Nephron (organoid): ENCODE measurements around the gene RPL36A.

Experiments used
- H3K27ac Mint-ChIP-seq, 3 experiments: 2 replicates each; pipeline ENCODE4 v1.8.0; 2020; ENCODE audit warnings: mixed read lengths in 3 of 3, mild to moderate bottlenecking in 2 of 3, moderate library complexity in 1 of 3
- H3K27me3 Mint-ChIP-seq: 2 replicates; pipeline ENCODE4 v1.8.0; 2021; ENCODE audit warnings: low read depth, mild to moderate bottlenecking, moderate library complexity, mixed read lengths
- H3K36me3 Mint-ChIP-seq: 2 replicates; pipeline ENCODE4 v1.8.0; 2020; ENCODE audit warnings: low read depth, mixed read lengths
- H3K4me1 Mint-ChIP-seq: 2 replicates; pipeline ENCODE4 v1.8.0; 2020; ENCODE audit warnings: mixed read lengths
- H3K4me3 Mint-ChIP-seq, 3 experiments: 2 replicates each; pipeline ENCODE4 v1.8.0; 2020; ENCODE audit warnings: mild to moderate bottlenecking in 3 of 3, mixed read lengths in 3 of 3, moderate library complexity in 2 of 3
- H3K9me3 Mint-ChIP-seq: 2 replicates; pipeline ENCODE4 v1.8.0; 2020; ENCODE audit warnings: mixed read lengths
- TF ChIP-seq, protein P1 (sequence below), 3 experiments: fragments of 200-600 bp; sonication (generic); IDR thresholded peaks; one replicate each; pipeline ENCODE4 v1.5.0; 2021; ENCODE audit warnings: antibody characterized with exemption in 3 of 3; ENCODE audit not compliant: unreplicated experiment in 3 of 3

RPL36A gene

DNA sequence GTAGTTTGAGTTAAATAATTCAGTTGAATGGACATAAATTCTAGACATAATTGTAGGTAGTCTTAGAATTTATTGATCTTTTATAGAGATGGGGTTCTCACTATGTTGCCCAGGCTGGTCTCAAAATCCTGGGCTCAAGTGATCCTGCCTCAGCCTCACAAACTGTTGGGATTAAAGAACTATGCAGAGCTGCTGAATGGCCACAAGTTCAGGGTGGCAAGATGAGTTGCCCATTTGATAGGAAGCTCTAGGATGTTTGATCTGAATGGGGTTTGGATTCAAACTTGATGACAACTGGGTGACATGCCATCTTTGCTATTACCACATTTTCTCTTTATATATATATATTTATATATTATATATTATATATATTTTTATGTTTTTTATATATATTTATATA, 3.6 kb downstream of the RPL36A start:
- Mint-ChIP-seq H3K4me1 (peaks cover 9% of the 10 kb centered on the region), H3K36me3 (peaks cover 33% of the 10 kb centered on the region), H3K4me3 (no peak overlapping the region), H3K9me3 (no peaks in the 10 kb centered on the region), H3K27ac (no peak overlapping the region), H3K27me3 (no peaks in the 10 kb centered on the region)
- TF ChIP-seq, protein P1, sequence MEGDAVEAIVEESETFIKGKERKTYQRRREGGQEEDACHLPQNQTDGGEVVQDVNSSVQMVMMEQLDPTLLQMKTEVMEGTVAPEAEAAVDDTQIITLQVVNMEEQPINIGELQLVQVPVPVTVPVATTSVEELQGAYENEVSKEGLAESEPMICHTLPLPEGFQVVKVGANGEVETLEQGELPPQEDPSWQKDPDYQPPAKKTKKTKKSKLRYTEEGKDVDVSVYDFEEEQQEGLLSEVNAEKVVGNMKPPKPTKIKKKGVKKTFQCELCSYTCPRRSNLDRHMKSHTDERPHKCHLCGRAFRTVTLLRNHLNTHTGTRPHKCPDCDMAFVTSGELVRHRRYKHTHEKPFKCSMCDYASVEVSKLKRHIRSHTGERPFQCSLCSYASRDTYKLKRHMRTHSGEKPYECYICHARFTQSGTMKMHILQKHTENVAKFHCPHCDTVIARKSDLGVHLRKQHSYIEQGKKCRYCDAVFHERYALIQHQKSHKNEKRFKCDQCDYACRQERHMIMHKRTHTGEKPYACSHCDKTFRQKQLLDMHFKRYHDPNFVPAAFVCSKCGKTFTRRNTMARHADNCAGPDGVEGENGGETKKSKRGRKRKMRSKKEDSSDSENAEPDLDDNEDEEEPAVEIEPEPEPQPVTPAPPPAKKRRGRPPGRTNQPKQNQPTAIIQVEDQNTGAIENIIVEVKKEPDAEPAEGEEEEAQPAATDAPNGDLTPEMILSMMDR (IDR thresholded peaks at IDR 0.05; ENCODE audit: unreplicated experiment in 3 of 3), result no peak

DNA sequence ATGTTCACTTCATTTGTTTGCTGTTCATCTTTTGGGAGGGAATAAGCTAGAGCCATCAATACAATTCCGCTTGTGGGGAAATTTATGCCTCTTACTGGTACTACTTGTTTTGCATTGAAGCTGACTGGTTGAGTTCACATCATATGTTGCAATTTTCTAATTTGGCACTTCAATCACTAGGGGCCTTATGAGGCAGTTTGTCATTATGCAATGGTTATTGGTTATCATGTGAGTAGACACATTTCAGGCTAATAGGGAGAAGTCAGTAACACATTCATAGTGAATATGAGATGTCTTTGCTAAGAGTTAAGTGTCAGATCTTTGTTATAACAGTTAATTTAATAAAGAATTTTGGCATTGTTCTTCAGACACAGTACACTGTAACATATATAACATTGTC, 5.0 kb downstream of the RPL36A start:
- H3K27me3 Mint-ChIP-seq, result no peaks in the 10 kb centered on the region
- peaks cover 42% of the 10 kb centered on the region for H3K36me3 Mint-ChIP-seq
- TF ChIP-seq, protein P1 (IDR thresholded peaks at IDR 0.05; ENCODE audit: unreplicated experiment in 3 of 3), result no peak
- H3K27ac Mint-ChIP-seq, result no peak overlapping the region
- H3K9me3 Mint-ChIP-seq, result peaks cover 5% of the 10 kb centered on the region
- H3K4me3 Mint-ChIP-seq, result no peak overlapping the region
- H3K4me1 Mint-ChIP-seq, result peaks cover 9% of the 10 kb centered on the region

DNA sequence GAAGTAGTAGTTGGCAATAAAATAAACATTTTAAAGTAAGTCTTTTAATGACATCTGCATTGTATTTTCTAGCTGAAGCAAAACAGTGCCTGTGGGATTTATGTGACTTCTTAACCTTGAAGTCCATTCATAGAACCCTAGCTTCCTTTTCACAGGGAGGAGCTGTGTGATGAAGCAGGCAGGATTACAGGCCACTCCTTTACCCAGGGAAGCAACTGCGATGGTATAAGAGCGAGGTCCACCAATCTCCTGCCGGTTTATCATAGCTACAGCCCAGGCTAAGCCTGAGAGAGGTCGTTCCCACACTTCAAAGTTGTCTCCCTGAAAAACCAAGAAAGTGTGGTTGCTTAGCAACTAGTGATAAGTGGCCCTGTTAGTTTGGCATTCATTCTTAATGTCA, 7.0 kb downstream of the RPL36A start:
- H3K4me1 Mint-ChIP-seq, result no peaks in the 10 kb centered on the region
- TF ChIP-seq, protein P1 (IDR thresholded peaks at IDR 0.05; ENCODE audit: unreplicated experiment in 3 of 3), result no peak
- no peak overlapping the region for H3K4me3 Mint-ChIP-seq
- H3K27me3 Mint-ChIP-seq, result no peaks in the 10 kb centered on the region
- no peak overlapping the region for H3K27ac Mint-ChIP-seq
- H3K9me3 Mint-ChIP-seq, result peaks cover 8% of the 10 kb centered on the region
- peaks cover 37% of the 10 kb centered on the region for H3K36me3 Mint-ChIP-seq

DNA sequence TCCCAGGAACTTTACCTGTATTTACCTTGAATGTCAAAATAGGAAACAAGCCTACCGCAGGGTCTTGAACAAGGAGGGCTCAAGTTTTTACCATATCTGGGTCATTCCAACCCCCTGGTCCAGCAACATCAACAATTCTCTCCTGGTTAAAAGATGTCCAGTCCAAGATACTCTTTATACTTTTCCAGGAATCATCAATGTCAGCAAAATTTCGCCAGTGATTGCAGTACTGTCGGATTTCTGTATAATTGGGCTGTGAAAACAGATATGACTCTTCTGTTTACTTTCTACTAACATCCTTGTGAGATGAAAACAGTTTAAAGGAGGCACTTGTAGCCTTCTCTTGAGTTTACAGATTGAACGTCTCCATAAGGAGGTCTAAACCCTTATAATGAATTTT, 7.9 kb downstream of the RPL36A start:
- TF ChIP-seq, protein P1 (IDR thresholded peaks at IDR 0.05; ENCODE audit: unreplicated experiment in 3 of 3), result no peak
- Mint-ChIP-seq H3K27me3 (no peaks in the 10 kb centered on the region), H3K4me1 (no peaks in the 10 kb centered on the region), H3K27ac (no peak overlapping the region), H3K4me3 (no peak overlapping the region), H3K9me3 (peaks cover 8% of the 10 kb centered on the region), H3K36me3 (peaks cover 31% of the 10 kb centered on the region)

DNA sequence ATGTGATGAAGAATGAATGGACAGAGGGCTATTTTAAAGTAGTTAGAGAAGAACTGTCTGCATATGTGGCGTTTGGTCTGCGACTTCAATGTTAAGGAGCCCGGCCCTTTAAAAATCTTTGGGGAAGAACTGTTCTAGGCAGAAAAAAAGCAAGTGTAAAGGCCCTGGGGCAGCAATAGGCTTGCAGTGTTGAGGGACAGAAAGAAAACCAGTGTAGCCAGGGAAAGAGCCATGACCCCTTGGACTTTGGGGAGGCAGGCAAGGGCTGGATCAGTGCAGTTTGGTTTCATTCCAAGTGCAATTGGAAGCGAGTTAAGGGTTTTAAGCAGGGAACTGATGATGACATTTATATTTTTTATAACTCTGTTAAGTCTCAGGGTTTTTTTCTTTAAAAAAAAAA, 9.0 kb downstream of the RPL36A start:
- H3K36me3 Mint-ChIP-seq, result peaks cover 33% of the 10 kb centered on the region
- H3K27me3 Mint-ChIP-seq, result no peaks in the 10 kb centered on the region
- H3K4me1 Mint-ChIP-seq, result no peaks in the 10 kb centered on the region
- H3K9me3 Mint-ChIP-seq, result peaks cover 8% of the 10 kb centered on the region
- H3K4me3 Mint-ChIP-seq, result no peak overlapping the region
- TF ChIP-seq, protein P1 (IDR thresholded peaks at IDR 0.05; ENCODE audit: unreplicated experiment in 3 of 3), result no peak
- H3K27ac Mint-ChIP-seq, result no peak overlapping the region

DNA sequence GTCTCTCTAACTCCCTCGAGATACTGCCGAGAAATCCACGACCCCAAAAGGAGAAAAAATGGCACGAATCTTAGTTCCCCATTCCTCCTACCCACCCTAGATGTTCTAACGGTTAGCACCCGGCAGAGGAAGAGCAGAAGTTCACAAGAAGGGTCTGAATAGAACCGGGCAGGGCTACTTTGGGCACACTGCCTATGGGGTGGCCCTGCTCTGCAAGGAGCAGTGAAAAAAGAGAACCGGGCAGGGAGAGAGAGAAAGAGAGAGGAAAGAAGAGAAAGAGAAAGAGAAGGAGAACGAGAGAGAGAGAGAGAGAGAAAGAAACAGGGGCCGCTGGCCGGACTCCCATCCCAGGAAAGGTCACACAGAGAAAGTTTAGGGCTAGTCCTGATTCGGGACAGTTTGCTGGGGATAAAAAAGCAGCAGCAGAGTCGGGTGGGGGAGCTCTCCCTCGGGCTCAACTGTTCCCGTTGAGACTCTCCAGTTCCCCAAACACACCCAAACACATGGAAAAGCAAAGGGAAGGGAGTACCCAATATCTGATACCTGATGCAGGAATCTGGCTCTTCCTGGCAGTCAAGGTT, 16.4 kb downstream of the RPL36A start:
- H3K27ac Mint-ChIP-seq, result peak overlapping the region; percentile 93 to 97 (median 97)

More for the DNA sequence above, 16.4 kb downstream of the RPL36A start:
- H3K4me1 Mint-ChIP-seq, result peaks cover 22% of the 10 kb centered on the region
- H3K36me3 Mint-ChIP-seq, result peaks cover 17% of the 10 kb centered on the region
- TF ChIP-seq, protein P1 (IDR thresholded peaks at IDR 0.05; ENCODE audit: unreplicated experiment in 3 of 3), result no peak
- H3K27me3 Mint-ChIP-seq, result no peaks in the 10 kb centered on the region
- peak overlapping the region; percentile 94 to 98 (median 94) for H3K4me3 Mint-ChIP-seq
- H3K9me3 Mint-ChIP-seq, result peaks cover 10% of the 10 kb centered on the region
